HCT116 (cell line): ENCODE results near the gene DIP2A. TPM values are rescaled to one million over a fixed set of nuclear protein-coding genes. Genes with fewer than 3 reads are reported as not detected.

Experiments
- ATAC-seq: fragments of 200-7000 bp; cut with Tn5 transposase; 2 replicates; pipeline ENCODE4 v1.9.1; 2020; ENCODE audit warnings: mild to moderate bottlenecking, moderate library complexity
- BruUV-seq: library from RNA; stranded (reverse); fragments of 400-500 nt; replicated peaks from 2 replicates; lab custom pipeline; 2021; lab: Mats Ljungman, UMichigan
- CTCF ChIA-PET: fragments of 300-600 bp; sonication (Branson Sonifier 250); formaldehyde crosslinking; loops from one replicate; lab custom pipeline; 2021; ENCODE audit warnings: antibody characterized with exemption; lab: Charles Lee
- POLR2A ChIA-PET: fragments of 300-600, 350-600 bp; sonication (Branson Sonifier 250); formaldehyde crosslinking; loops from one replicate; lab custom pipeline; 2021; ENCODE audit warnings: antibody characterized with exemption; lab: Charles Lee
- RAD21 ChIA-PET, 2 experiments: fragments of 300-600 bp; sonication (Branson Sonifier 250); formaldehyde crosslinking; loops; one replicate each; lab custom pipeline; 2023; ENCODE audit warnings: low total read pairs in 2 of 2; ENCODE audit not compliant: uncharacterized antibody in 2 of 2, unreplicated experiment in 2 of 2, low non-redundant PET in 1 of 2; lab: Charles Lee
- DNase-seq: peaks from one replicate; pipeline ENCODE4 v3.0.0-alpha.2; 2010; ENCODE audit warnings: low read depth, low spot score
- H2AFZ ChIP-seq: fragments of 200-600 bp; shearing (Covaris generic), sonication (generic); 2 replicates; pipeline ENCODE4 v1.6.1; 2017; ENCODE audit warnings: low read depth, mixed run types, mixed read lengths, antibody characterized with exemption, low read length; ENCODE audit not compliant: poor library complexity, severe bottlenecking
- H3K27ac ChIP-seq: 2 replicates; pipeline ENCODE4 v1.5.1; 2012; ENCODE audit warnings: low read depth, low read length
- H3K27me3 ChIP-seq: fragments of 200-600 bp; sonication (generic); 2 replicates; pipeline ENCODE4 v1.6.1; 2016; ENCODE audit warnings: mixed run types, low read length, mixed read lengths; ENCODE audit not compliant: insufficient read depth
- H3K36me3 ChIP-seq, 2 experiments: fragments of 200-500 bp in 1 of 2; fragments of 200-600 bp in 1 of 2; sonication (Bioruptor generic) in 1 of 2; sonication (generic) in 1 of 2; 2 replicates each; pipeline versions ENCODE4 v1.5.1 to v1.6.1; 2014 to 2016; ENCODE audit warnings: low read length in 2 of 2, inconsistent platforms in 1 of 2, mixed read lengths in 1 of 2, mixed run types in 1 of 2; ENCODE audit not compliant: insufficient read depth in 2 of 2, control insufficient read depth in 1 of 2
- H3K4me1 ChIP-seq, 2 experiments: fragments of 200-600 bp in 1 of 2; sonication (generic) in 1 of 2; 2 replicates each; pipeline versions ENCODE4 v1.5.1 to v1.6.1; 2012 to 2017; ENCODE audit warnings: low read length in 2 of 2, inconsistent platforms in 1 of 2, mild to moderate bottlenecking in 1 of 2, mixed read lengths in 1 of 2, mixed run types in 1 of 2, moderate library complexity in 1 of 2; ENCODE audit not compliant: insufficient read depth in 2 of 2, control insufficient read depth in 1 of 2
- H3K4me2 ChIP-seq: fragments of 200-600 bp; sonication (generic); 2 replicates; pipeline ENCODE4 v1.6.1; 2017; ENCODE audit warnings: mixed run types, low read length, mixed read lengths
- H3K4me3 ChIP-seq, 2 experiments: fragments of 200-600 bp in 1 of 2; sonication (generic) in 1 of 2; replicated peaks in 1 of 2; 2 replicates each; pipeline ENCODE4 v1.5.1; 2011 to 2016; ENCODE audit warnings: low read length in 2 of 2, control low read depth in 1 of 2, low read depth in 1 of 2, mild to moderate bottlenecking in 1 of 2, mixed read lengths in 1 of 2, mixed run types in 1 of 2
- H3K79me2 ChIP-seq: fragments of 200-600 bp; sonication (generic); 2 replicates; pipeline ENCODE4 v1.6.1; 2017; ENCODE audit warnings: mild to moderate bottlenecking, mixed run types, low read length, moderate library complexity, mixed read lengths; ENCODE audit not compliant: insufficient read depth
- H3K9ac ChIP-seq: fragments of 200-600 bp; sonication (generic); 2 replicates; pipeline ENCODE4 v1.6.1; 2016; ENCODE audit warnings: low read length, mixed read lengths
- H3K9me2 ChIP-seq: fragments of 200-600 bp; sonication (generic), shearing (Covaris generic); 2 replicates; pipeline ENCODE4 v1.6.1; 2017; ENCODE audit warnings: mixed run types, mild to moderate bottlenecking, moderate library complexity; ENCODE audit not compliant: insufficient read depth
- H3K9me3 ChIP-seq, 2 experiments: fragments of 200-500 bp in 1 of 2; fragments of 200-600 bp in 1 of 2; sonication (Bioruptor generic) in 1 of 2; sonication (generic) in 1 of 2; 2 replicates each; pipeline ENCODE4 v1.6.1; 2014 to 2017; ENCODE audit warnings: low read length in 2 of 2, mixed read lengths in 2 of 2, inconsistent platforms in 1 of 2, low read depth in 1 of 2, mild to moderate bottlenecking in 1 of 2, mixed run types in 1 of 2, moderate library complexity in 1 of 2; ENCODE audit not compliant: control insufficient read depth in 1 of 2, insufficient read depth in 1 of 2
- H4K20me1 ChIP-seq: fragments of 200-600 bp; sonication (generic), shearing (Covaris generic); 2 replicates; pipeline ENCODE4 v1.6.1; 2017; ENCODE audit warnings: mixed run types, mild to moderate bottlenecking, moderate library complexity; ENCODE audit not compliant: insufficient read depth
- CBX3 ChIP-seq: IDR thresholded peaks from 2 replicates; pipeline ENCODE4 v1.6.1; 2012; ENCODE audit warnings: low read depth
- EZH2phosphoT487 ChIP-seq: fragments of 200-600 bp; IDR thresholded peaks from 2 replicates; pipeline ENCODE4 v1.6.1; 2018; ENCODE audit warnings: antibody characterized with exemption, borderline replicate concordance
- POLR2A ChIP-seq: IDR thresholded peaks from 2 replicates; pipeline ENCODE4 v1.7.0; 2011; ENCODE audit warnings: borderline replicate concordance; ENCODE audit not compliant: insufficient read depth, insufficient read length; ENCODE audit errors: extremely low read depth
- POLR2AphosphoS5 ChIP-seq: IDR thresholded peaks from 2 replicates; pipeline ENCODE4 v1.6.1; 2011; ENCODE audit warnings: mild to moderate bottlenecking, low read depth, low read length, moderate library complexity
- SIN3A ChIP-seq: IDR thresholded peaks from 2 replicates; pipeline ENCODE4 v1.6.1; 2012; ENCODE audit warnings: low read depth
- SRF ChIP-seq: IDR thresholded peaks from 2 replicates; pipeline ENCODE4 v1.6.1; 2012; ENCODE audit warnings: low read depth
- ZNF274 ChIP-seq: fragments of 200-500 bp; sonication (Bioruptor generic); IDR thresholded peaks from 2 replicates; pipeline ENCODE4 v1.6.1; 2014; ENCODE audit warnings: mild to moderate bottlenecking, low read depth, low read length, inconsistent platforms
- intact Hi-C: fragments of 100-400 bp; cut with micrococcal nuclease; formaldehyde crosslinking; loops from 2 replicates; pipeline ENCODE4 v1.10.0; 2022
- total RNA-seq: library from RNA; stranded (reverse); gene quantifications from one replicate; pipeline ENCODE4 v1.2.1, GENCODE V29; 2021; ENCODE audit not compliant: unreplicated experiment
- TF ChIP-seq, protein P1 (sequence below), 3 experiments: fragments of 200-600 bp in 1 of 3; sonication (generic) in 1 of 3; IDR thresholded peaks in 2 of 3; conservative IDR thresholded peaks in 1 of 3; 2 replicates each; pipeline ENCODE4 v1.5.1; 2012 to 2017; ENCODE audit warnings: low read depth in 2 of 3, low read length in 2 of 3, antibody characterized with exemption in 1 of 3, borderline replicate concordance in 1 of 3, control low read depth in 1 of 3, mild to moderate bottlenecking in 1 of 3, mixed read lengths in 1 of 3, mixed run types in 1 of 3, moderate library complexity in 1 of 3; ENCODE audit not compliant: insufficient read depth in 1 of 3
- TF ChIP-seq, protein P2 (sequence below): IDR thresholded peaks from 2 replicates; pipeline ENCODE4 v1.6.1; 2012
- TF ChIP-seq, protein P3 (sequence below): IDR thresholded peaks from 2 replicates; pipeline ENCODE4 v1.6.1; 2011; ENCODE audit warnings: mild to moderate bottlenecking, low read length, moderate library complexity; ENCODE audit not compliant: insufficient replicate concordance; ENCODE audit errors: extremely low read depth
- TF ChIP-seq, protein P4 (sequence below): IDR thresholded peaks from 2 replicates; pipeline ENCODE4 v1.6.1; 2012

DIP2A gene
- total RNA-seq, 1 experiment from 2014 or later = 39.9 TPM

DNA sequence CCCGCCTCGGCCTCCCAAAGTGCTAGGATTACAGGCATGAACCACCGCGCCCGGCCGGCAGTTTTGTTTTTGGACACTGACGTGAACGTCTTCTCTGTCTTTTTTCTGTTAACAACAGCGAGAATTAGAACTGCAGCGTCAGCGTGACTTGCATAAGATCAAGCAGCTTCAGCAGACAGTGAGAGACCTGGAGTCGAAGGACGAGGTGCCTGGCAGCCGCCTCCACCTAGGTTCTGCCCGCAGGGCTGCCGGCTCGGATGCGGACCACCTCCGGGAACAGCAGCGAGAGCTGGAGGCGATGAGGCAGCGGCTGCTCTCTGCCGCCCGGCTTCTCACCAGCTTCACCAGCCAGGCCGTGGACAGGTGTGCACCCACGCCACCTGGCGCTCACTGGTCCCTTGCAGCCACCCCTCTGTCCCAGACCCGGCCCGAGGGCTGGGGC is 22.9 kb upstream of the DIP2A start:
- Histone ChIP-seq H3K27ac (no peak overlapping the region), H4K20me1 (no peaks in the 10 kb centered on the region), H3K4me2 (no peak overlapping the region), H3K9me3 (no peaks in the 10 kb centered on the region), H3K36me3 (peaks cover 17 to 23% of the 10 kb centered on the region in 2 experiments; a peak in 3 of 4 replicates), H3K4me3 (no peak overlapping the region), H3K27me3 (no peaks in the 10 kb centered on the region), H2AFZ (no peak overlapping the region), H3K9me2 (no peaks in the 10 kb centered on the region), H3K9ac (no peak overlapping the region), H3K79me2 (no peaks in the 10 kb centered on the region), H3K4me1 (no peaks in the 10 kb centered on the region)
- intact Hi-C loops = no loop called here
- POLR2A ChIA-PET = no interaction called here
- RAD21 ChIA-PET = no interaction called here
- BruUV-seq = no TSS peak
- CTCF ChIA-PET = no interaction called here
- ATAC-seq = no peak
- no peak for DNase-seq
- TF ChIP-seq, protein P1, sequence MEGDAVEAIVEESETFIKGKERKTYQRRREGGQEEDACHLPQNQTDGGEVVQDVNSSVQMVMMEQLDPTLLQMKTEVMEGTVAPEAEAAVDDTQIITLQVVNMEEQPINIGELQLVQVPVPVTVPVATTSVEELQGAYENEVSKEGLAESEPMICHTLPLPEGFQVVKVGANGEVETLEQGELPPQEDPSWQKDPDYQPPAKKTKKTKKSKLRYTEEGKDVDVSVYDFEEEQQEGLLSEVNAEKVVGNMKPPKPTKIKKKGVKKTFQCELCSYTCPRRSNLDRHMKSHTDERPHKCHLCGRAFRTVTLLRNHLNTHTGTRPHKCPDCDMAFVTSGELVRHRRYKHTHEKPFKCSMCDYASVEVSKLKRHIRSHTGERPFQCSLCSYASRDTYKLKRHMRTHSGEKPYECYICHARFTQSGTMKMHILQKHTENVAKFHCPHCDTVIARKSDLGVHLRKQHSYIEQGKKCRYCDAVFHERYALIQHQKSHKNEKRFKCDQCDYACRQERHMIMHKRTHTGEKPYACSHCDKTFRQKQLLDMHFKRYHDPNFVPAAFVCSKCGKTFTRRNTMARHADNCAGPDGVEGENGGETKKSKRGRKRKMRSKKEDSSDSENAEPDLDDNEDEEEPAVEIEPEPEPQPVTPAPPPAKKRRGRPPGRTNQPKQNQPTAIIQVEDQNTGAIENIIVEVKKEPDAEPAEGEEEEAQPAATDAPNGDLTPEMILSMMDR (IDR thresholded peaks at IDR 0.05 in 2 of 3, conservative IDR thresholded peaks at IDR 0.05 in 1 of 3; ENCODE audit: borderline replicate concordance in 1 of 3, insufficient read depth in 1 of 3, low read depth in 2 of 3, low read length in 2 of 3) = no peak
- TF ChIP-seq EZH2phosphoT487 (no peak), POLR2AphosphoS5 (no peak), SIN3A (no peak), SRF (no peak), CBX3 (no peak), ZNF274 (no peak), POLR2A (no peak)
- TF ChIP-seq, protein P2, sequence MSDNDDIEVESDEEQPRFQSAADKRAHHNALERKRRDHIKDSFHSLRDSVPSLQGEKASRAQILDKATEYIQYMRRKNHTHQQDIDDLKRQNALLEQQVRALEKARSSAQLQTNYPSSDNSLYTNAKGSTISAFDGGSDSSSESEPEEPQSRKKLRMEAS = no peak
- TF ChIP-seq, protein P3, sequence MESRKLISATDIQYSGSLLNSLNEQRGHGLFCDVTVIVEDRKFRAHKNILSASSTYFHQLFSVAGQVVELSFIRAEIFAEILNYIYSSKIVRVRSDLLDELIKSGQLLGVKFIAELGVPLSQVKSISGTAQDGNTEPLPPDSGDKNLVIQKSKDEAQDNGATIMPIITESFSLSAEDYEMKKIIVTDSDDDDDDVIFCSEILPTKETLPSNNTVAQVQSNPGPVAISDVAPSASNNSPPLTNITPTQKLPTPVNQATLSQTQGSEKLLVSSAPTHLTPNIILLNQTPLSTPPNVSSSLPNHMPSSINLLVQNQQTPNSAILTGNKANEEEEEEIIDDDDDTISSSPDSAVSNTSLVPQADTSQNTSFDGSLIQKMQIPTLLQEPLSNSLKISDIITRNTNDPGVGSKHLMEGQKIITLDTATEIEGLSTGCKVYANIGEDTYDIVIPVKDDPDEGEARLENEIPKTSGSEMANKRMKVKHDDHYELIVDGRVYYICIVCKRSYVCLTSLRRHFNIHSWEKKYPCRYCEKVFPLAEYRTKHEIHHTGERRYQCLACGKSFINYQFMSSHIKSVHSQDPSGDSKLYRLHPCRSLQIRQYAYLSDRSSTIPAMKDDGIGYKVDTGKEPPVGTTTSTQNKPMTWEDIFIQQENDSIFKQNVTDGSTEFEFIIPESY = no peak
- TF ChIP-seq, protein P4, sequence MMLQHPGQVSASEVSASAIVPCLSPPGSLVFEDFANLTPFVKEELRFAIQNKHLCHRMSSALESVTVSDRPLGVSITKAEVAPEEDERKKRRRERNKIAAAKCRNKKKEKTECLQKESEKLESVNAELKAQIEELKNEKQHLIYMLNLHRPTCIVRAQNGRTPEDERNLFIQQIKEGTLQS = no peak
